ENCODE measurements around the gene PHC2.

The PHC2 gene

DNA sequence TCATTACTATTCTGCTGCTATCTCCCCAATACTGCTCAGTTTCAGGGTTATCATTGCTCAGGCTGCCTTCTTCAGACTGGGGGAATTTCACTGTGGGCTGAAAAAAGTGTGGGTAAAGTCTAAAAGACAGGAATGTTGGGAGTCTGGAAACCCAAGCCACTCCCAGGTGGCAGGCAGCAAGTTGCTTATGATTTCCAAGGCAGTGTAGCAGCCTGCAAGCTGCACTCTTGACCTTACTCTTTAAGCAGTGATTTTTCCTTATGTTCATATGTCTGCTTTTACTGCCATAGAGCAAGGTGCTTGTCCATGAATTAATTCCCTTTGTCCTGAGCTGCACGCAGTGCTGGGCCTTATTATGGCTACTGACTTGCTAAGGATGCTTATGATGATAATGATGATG lies 53.1 kb downstream of the PHC2 start:
- no peak overlapping the region for H3K4me3 ChIP-seq (ENCODE audit: low read depth, low read length)

DNA sequence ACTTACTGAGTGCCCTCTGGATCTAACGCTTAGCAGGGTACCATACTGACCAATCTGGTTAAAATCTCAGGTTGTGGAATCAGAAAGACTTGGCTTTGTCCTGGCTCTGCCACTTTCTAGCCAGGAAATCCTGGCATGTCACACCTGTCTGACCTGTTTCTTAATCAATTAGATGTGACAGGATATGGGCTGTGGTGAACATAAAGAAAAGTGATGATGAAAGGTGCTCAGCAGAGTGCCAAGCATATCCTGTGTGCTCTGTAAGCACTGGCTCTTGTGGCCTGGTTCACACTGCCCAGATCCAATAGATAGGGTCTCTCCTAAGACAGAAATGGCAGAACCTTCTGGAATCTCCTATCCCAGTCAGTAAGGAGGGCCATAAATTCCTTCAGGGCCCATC lies 53.9 kb downstream of the PHC2 start:
- H3K4me3 ChIP-seq (ENCODE audit: low read depth, low read length), result no peak overlapping the region
- TF ChIP-seq, protein P1, sequence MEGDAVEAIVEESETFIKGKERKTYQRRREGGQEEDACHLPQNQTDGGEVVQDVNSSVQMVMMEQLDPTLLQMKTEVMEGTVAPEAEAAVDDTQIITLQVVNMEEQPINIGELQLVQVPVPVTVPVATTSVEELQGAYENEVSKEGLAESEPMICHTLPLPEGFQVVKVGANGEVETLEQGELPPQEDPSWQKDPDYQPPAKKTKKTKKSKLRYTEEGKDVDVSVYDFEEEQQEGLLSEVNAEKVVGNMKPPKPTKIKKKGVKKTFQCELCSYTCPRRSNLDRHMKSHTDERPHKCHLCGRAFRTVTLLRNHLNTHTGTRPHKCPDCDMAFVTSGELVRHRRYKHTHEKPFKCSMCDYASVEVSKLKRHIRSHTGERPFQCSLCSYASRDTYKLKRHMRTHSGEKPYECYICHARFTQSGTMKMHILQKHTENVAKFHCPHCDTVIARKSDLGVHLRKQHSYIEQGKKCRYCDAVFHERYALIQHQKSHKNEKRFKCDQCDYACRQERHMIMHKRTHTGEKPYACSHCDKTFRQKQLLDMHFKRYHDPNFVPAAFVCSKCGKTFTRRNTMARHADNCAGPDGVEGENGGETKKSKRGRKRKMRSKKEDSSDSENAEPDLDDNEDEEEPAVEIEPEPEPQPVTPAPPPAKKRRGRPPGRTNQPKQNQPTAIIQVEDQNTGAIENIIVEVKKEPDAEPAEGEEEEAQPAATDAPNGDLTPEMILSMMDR (IDR thresholded peaks at IDR 0.05; ENCODE audit: borderline replicate concordance, insufficient read depth, low read depth, low read length), result no peak

More for the DNA sequence above, 53.1 kb downstream of the PHC2 start:
- TF ChIP-seq, protein P1 (IDR thresholded peaks at IDR 0.05; ENCODE audit: borderline replicate concordance, insufficient read depth, low read depth, low read length), result no peak

DNA sequence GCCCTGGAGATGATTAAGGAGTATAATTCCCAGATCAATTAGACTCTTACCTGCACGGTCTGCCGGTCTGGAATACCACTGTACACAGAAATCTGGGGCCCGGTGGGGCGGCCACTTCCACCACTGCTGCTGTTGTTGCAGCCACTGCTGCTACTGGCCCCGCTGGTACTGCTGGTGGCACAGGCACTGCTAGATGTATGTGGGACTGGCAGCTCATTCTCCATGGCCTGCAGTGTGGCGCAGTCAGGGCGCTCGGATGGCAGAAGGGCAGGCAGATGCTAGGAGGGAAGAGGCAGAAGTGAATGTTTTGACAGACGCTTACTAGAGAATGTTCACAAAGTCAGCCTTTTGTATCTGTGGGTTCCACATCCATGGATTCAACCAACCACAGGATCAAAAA lies 55.6 kb downstream of the PHC2 start:
- no peak overlapping the region for H3K4me3 ChIP-seq (ENCODE audit: low read depth, low read length)
- TF ChIP-seq, protein P1 (IDR thresholded peaks at IDR 0.05; ENCODE audit: borderline replicate concordance, insufficient read depth, low read depth, low read length), result no peak

DNA sequence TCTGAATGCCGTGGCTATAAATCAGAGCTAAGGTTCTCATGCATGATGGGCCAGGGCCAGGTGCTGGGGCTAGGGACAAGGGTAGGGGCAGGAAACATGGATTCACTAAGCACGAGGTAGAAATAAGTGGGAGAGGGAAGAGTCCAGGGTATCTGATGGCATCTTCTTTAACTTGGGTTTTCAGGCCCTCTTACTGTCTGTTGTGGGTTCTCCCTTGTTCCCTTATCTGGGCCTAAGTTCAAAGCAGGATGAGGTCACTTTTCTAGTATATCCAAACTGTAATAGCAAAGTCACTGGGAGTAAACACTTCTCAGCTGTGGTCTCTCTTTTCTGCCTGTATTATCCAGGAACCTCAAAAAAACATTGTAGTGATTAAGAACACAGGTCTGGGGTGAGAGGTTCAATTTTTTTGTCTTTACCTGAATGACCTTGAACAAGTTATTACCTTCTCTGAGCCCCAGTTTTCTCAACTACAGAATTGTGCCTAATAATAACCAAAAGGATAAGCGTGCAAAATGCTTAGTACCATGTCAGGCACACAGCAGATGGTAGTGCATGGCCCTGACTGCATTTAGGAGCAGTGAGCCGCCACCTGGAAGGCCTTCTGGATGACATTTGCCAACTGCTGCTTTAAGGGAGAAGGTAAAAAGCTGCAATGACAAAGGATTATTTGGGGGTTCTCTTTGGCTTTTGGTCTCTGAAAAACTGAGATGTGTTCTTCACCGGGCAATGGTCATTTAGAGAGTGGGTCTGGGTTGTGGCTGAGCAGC lies 56.4 kb downstream of the PHC2 start:
- TF ChIP-seq, protein P1 (IDR thresholded peaks at IDR 0.05; ENCODE audit: borderline replicate concordance, insufficient read depth, low read depth, low read length), result no peak
- H3K4me3 ChIP-seq (ENCODE audit: low read depth, low read length), result no peak overlapping the region

DNA sequence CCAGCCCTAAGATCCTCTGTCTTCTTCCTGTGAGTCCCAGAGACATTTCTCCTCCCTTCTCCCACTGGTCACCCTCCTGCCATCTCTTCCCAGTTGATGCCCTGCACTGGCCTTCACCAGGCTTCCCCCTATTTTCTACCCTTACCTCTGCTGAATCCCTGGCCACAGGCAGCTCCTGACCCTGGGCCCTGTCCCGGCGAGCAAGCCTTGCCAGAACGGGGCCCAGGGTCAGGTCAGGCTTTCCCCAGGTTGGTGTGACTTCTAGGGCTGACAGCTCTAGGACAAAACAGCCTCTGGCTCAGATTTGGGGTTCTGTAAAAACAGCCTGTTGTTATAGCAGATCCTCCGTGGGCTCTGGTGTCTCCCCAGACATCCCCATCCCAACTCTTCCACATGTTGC lies 57.3 kb downstream of the PHC2 start:
- H3K4me3 ChIP-seq (ENCODE audit: low read depth, low read length), result no peak overlapping the region
- TF ChIP-seq, protein P1 (IDR thresholded peaks at IDR 0.05; ENCODE audit: borderline replicate concordance, insufficient read depth, low read depth, low read length), result no peak

GRCh38 chr1:33372677-33373076 lies 58.2 kb downstream of the PHC2 start:
- TF ChIP-seq, protein P1 (IDR thresholded peaks at IDR 0.05; ENCODE audit: borderline replicate concordance, insufficient read depth, low read depth, low read length), result no peak
- no peak overlapping the region for H3K4me3 ChIP-seq (ENCODE audit: low read depth, low read length)

- H3K4me3 ChIP-seq (ENCODE audit: low read depth, low read length), result no peak overlapping the region
- TF ChIP-seq, protein P1 (IDR thresholded peaks at IDR 0.05; ENCODE audit: borderline replicate concordance, insufficient read depth, low read depth, low read length), result no peak
These were observed 58.7 kb downstream of the PHC2 start for GRCh38 chr1:33372162-33372561.
